ENCODE measurements around the gene JMJD1C.
A peak's percentile ranks its signal among the peaks of the same experiment; 100 is the strongest.

Gene JMJD1C

GRCh38 chr10:63466144-63466935 is 563 bp upstream of the JMJD1C start:
- TF ChIP-seq POLR2A (IDR thresholded peaks at IDR 0.05; ENCODE audit: low read depth, low read length), result no peak
- FAIRE-seq (peak; percentile 87), DNase-seq (ENCODE audit: insufficient read length, low spot score) (no peak)

- no peak for DNase-seq (ENCODE audit: insufficient read length, low spot score)
- peak; percentile 92 for FAIRE-seq
- no peak for TF ChIP-seq POLR2A (IDR thresholded peaks at IDR 0.05; ENCODE audit: low read depth, low read length)
Measured at GRCh38 chr10:63464402-63465292, 1.1 kb downstream of the JMJD1C start.

- no peak for DNase-seq (ENCODE audit: insufficient read length, low spot score)
- FAIRE-seq, result peak; percentile 72
- TF ChIP-seq POLR2A (IDR thresholded peaks at IDR 0.05; ENCODE audit: low read depth, low read length), result no peak
Measured at GRCh38 chr10:63462442-63462841, 3.3 kb downstream of the JMJD1C start.

GRCh38 chr10:63458177-63458576 is 7.6 kb downstream of the JMJD1C start:
- no peak for DNase-seq (ENCODE audit: insufficient read length, low spot score)
- peak; percentile 6 for FAIRE-seq
- no peak for TF ChIP-seq POLR2A (IDR thresholded peaks at IDR 0.05; ENCODE audit: low read depth, low read length)

GRCh38 chr10:63457594-63457993 is 8.2 kb downstream of the JMJD1C start:
- no peak for FAIRE-seq
- no peak for TF ChIP-seq POLR2A (IDR thresholded peaks at IDR 0.05; ENCODE audit: low read depth, low read length)

GRCh38 chr10:63456437-63457210 is 9.2 kb downstream of the JMJD1C start:
- DNase-seq (ENCODE audit: insufficient read length, low spot score), result no peak
- no peak for TF ChIP-seq POLR2A (IDR thresholded peaks at IDR 0.05; ENCODE audit: low read depth, low read length)
- FAIRE-seq, result peak; percentile 89

More at GRCh38 chr10:63457594-63457993, 8.2 kb downstream of the JMJD1C start:
- DNase-seq (ENCODE audit: insufficient read length, low spot score), result no peak

- no peak for FAIRE-seq
- DNase-seq (ENCODE audit: insufficient read length, low spot score), result no peak
- no peak for TF ChIP-seq POLR2A (IDR thresholded peaks at IDR 0.05; ENCODE audit: low read depth, low read length)
Measured at GRCh38 chr10:63455507-63455906, 10.3 kb downstream of the JMJD1C start.

GRCh38 chr10:63454631-63455030 is 11.1 kb downstream of the JMJD1C start:
- FAIRE-seq (peak; percentile 6), DNase-seq (ENCODE audit: insufficient read length, low spot score) (no peak)
- TF ChIP-seq POLR2A (IDR thresholded peaks at IDR 0.05; ENCODE audit: low read depth, low read length), result no peak

GRCh38 chr10:63452524-63452923 is 13.3 kb downstream of the JMJD1C start:
- DNase-seq (ENCODE audit: insufficient read length, low spot score), result no peak

GRCh38 chr10:63446716-63447440 is 18.9 kb downstream of the JMJD1C start:
- no peak for DNase-seq (ENCODE audit: insufficient read length, low spot score)
- peak; percentile 75 for FAIRE-seq
- no peak for TF ChIP-seq POLR2A (IDR thresholded peaks at IDR 0.05; ENCODE audit: low read depth, low read length)

More at GRCh38 chr10:63452524-63452923, 13.3 kb downstream of the JMJD1C start:
- no peak for FAIRE-seq
- no peak for TF ChIP-seq POLR2A (IDR thresholded peaks at IDR 0.05; ENCODE audit: low read depth, low read length)

GRCh38 chr10:63441404-63441803 is 24.4 kb downstream of the JMJD1C start:
- DNase-seq (ENCODE audit: insufficient read length, low spot score), result no peak
- no peak for TF ChIP-seq POLR2A (IDR thresholded peaks at IDR 0.05; ENCODE audit: low read depth, low read length)
- FAIRE-seq, result peak; percentile 27

- FAIRE-seq (no peak), DNase-seq (ENCODE audit: insufficient read length, low spot score) (no peak)
- TF ChIP-seq POLR2A (IDR thresholded peaks at IDR 0.05; ENCODE audit: low read depth, low read length), result no peak
Measured at GRCh38 chr10:63439607-63440006, 26.2 kb downstream of the JMJD1C start.
